Measurements from ENCODE around the gene PHLPP1. TPM values are rescaled to one million over a fixed set of nuclear protein-coding genes. Genes with fewer than 3 reads are reported as not detected.

The PHLPP1 gene
- polyA plus RNA-seq, 2 of the 4 experiments (the other 2 are of a cell fraction) = 6.5 to 12.1 TPM

- FAIRE-seq (no peak), ATAC-seq (no peak), DNase-seq (ENCODE audit: low read depth in 1 of 2, low spot score in 1 of 2) (no peak)
- Histone ChIP-seq H3K4me2 (no peak overlapping the region), H3K4me1 (no peaks in the 10 kb centered on the region), H3K27ac (no peak overlapping the region), H3K4me3 (no peak overlapping the region), H3K9me3 (no peaks in the 10 kb centered on the region)
- ChIA-PET CTCF (no interaction called here), POLR2A (no interaction called here)
- TF ChIP-seq NFE2L2 (conservative IDR thresholded peaks at IDR 0.05; ENCODE audit: low read length) = no peak
- no peak for TF ChIP-seq FOSB (CRISPR knock-in tag; IDR thresholded peaks at IDR 0.05)
- TF ChIP-seq HDAC2 (IDR thresholded peaks at IDR 0.05) = no peak
- no peak for TF ChIP-seq HOXA7 (CRISPR knock-in tag; IDR thresholded peaks at IDR 0.05)
- TF ChIP-seq SREBF2 (IDR thresholded peaks at IDR 0.05) = no peak
- TF ChIP-seq TFCP2L1 (CRISPR knock-in tag; IDR thresholded peaks at IDR 0.05) = no peak
- no peak for TF ChIP-seq CBX8 (IDR thresholded peaks at IDR 0.05)
- TF ChIP-seq JUN (IDR thresholded peaks at IDR 0.05) = no peak
- TF ChIP-seq EHMT2 (IDR thresholded peaks at IDR 0.05; ENCODE audit: low read depth) = no peak
- WGBS (ENCODE audit: missing lambda C conversion rate) = 96% methylated on average over 5 of the region's 5 CpGs
These were observed 184.2 kb downstream of the PHLPP1 start for GRCh38 chr18:62899534-62899933.

GRCh38 chr18:62900132-62900883 lies 185.0 kb downstream of the PHLPP1 start:
- Histone ChIP-seq H3K9me3 (no peaks in the 10 kb centered on the region), H3K4me3 (no peak overlapping the region), H3K27ac (no peak overlapping the region), H3K4me1 (no peaks in the 10 kb centered on the region), H3K4me2 (no peak overlapping the region)
- no peak for ATAC-seq
- no peak for DNase-seq (ENCODE audit: low read depth in 1 of 2, low spot score in 1 of 2)
- 88% methylated on average over 7 of the region's 7 CpGs for WGBS (ENCODE audit: missing lambda C conversion rate)
- TF ChIP-seq RNF2 (IDR thresholded peaks at IDR 0.05; ENCODE audit: borderline replicate concordance, low read depth) (no peak), HEYL (CRISPR knock-in tag; IDR thresholded peaks at IDR 0.05) (no peak), PBX3 (IDR thresholded peaks at IDR 0.05) (no peak), TFCP2L1 (CRISPR knock-in tag; IDR thresholded peaks at IDR 0.05) (no peak), HOXA7 (CRISPR knock-in tag; IDR thresholded peaks at IDR 0.05) (no peak), HOXB13 (CRISPR knock-in tag; IDR thresholded peaks at IDR 0.05; ENCODE audit: low read depth) (no peak), MAZ (IDR thresholded peaks at IDR 0.05; ENCODE audit: borderline replicate concordance, low read depth, low read length) (no peak), CBX8 (IDR thresholded peaks at IDR 0.05) (no peak), RARB (CRISPR knock-in tag; IDR thresholded peaks at IDR 0.05) (no peak), RFX5 (IDR thresholded peaks at IDR 0.05) (no peak), SREBF2 (IDR thresholded peaks at IDR 0.05) (no peak)
- CTCF ChIA-PET = interaction anchor here (1.4 kb wide), 1 partner anchor 185 kb away, joined by 4 read pairs; the partner anchor contains the start of gene PHLPP1
- FAIRE-seq = no peak
- POLR2A ChIA-PET = no interaction called here

GRCh38 chr18:62902776-62903175 lies 187.4 kb downstream of the PHLPP1 start:
- FAIRE-seq = no peak
- Histone ChIP-seq H3K27ac (no peak overlapping the region), H3K4me2 (no peak overlapping the region), H3K4me3 (no peak overlapping the region), H3K9me3 (no peaks in the 10 kb centered on the region), H3K4me1 (no peaks in the 10 kb centered on the region)
- CTCF ChIA-PET = no interaction called here
- WGBS (ENCODE audit: missing lambda C conversion rate) = 94% methylated on average over 5 of the region's 5 CpGs
- no peak for ATAC-seq
- POLR2A ChIA-PET = no interaction called here
- no peak for DNase-seq (ENCODE audit: low read depth in 1 of 2, low spot score in 1 of 2)
- TF ChIP-seq FOSL2 (IDR thresholded peaks at IDR 0.05) (no peak), FOSL2 (CRISPR knock-in tag; IDR thresholded peaks at IDR 0.05) (no peak), MAZ (IDR thresholded peaks at IDR 0.05; ENCODE audit: borderline replicate concordance, low read depth, low read length) (no peak), HOXB5 (CRISPR knock-in tag; IDR thresholded peaks at IDR 0.05) (no peak), EHF (CRISPR knock-in tag; IDR thresholded peaks at IDR 0.05) (no peak), PBX3 (IDR thresholded peaks at IDR 0.05) (no peak), MAX (IDR thresholded peaks at IDR 0.05) (no peak), EP300 (IDR thresholded peaks at IDR 0.05) (no peak), MYC (IDR thresholded peaks at IDR 0.05; ENCODE audit: borderline replicate concordance, low read length) (no peak), REST (IDR thresholded peaks at IDR 0.05) (no peak), ELK1 (IDR thresholded peaks at IDR 0.05; ENCODE audit: low read depth, low read length) (no peak), RNF2 (IDR thresholded peaks at IDR 0.05; ENCODE audit: borderline replicate concordance, low read depth) (no peak), PHF8 (IDR thresholded peaks at IDR 0.05; ENCODE audit: borderline replicate concordance, low read depth) (no peak)
